Neural cell (in vitro differentiated cells): ENCODE measurements around the gene ADAM11.

Experiments
- CTCF ChIP-seq: fragments of 450-650 bp; IDR thresholded peaks from 2 replicates; pipeline ENCODE4 v1.5.1; 2014; ENCODE audit warnings: antibody characterized with exemption, mild to moderate bottlenecking, moderate library complexity; ENCODE audit not compliant: poor library complexity, severe bottlenecking
- EP300 ChIP-seq: fragments of 450-650 bp; conservative IDR thresholded peaks from 2 replicates; pipeline ENCODE4 v1.6.1; 2014; ENCODE audit warnings: antibody characterized with exemption, mild to moderate bottlenecking, moderate library complexity; ENCODE audit not compliant: poor library complexity, severe bottlenecking
- POLR2AphosphoS5 ChIP-seq: IDR thresholded peaks from 2 replicates; pipeline ENCODE4 v1.6.1; 2012
- REST ChIP-seq: IDR thresholded peaks from 2 replicates; pipeline ENCODE4 v1.6.1; 2012; ENCODE audit warnings: borderline replicate concordance
- SMC3 ChIP-seq: fragments of 450-650 bp; conservative IDR thresholded peaks from 2 replicates; pipeline ENCODE4 v1.6.1; 2014; ENCODE audit warnings: antibody characterized with exemption, mild to moderate bottlenecking, moderate library complexity; ENCODE audit not compliant: poor library complexity

- no peak for TF ChIP-seq CTCF
- no peak for TF ChIP-seq POLR2AphosphoS5
- no peak for TF ChIP-seq SMC3
- TF ChIP-seq EP300, result no peak
- TF ChIP-seq REST, result no peak
These were observed 69.1 kb downstream of the ADAM11 start for GRCh38 chr17:44827863-44828262.
